Activated gamma-delta T cell (primary cell): ENCODE results near the gene LY9.
"Not testable (repeated sequence)": the region's sequence is repeated elsewhere in the genome, so short reads cannot be mapped to it uniquely, and the experiment has no call there.

Experiments
- DNase-seq: peaks from one replicate; lab custom pipeline; 2025; lab: John Stamatoyannopoulos, UW

The LY9 gene

DNA sequence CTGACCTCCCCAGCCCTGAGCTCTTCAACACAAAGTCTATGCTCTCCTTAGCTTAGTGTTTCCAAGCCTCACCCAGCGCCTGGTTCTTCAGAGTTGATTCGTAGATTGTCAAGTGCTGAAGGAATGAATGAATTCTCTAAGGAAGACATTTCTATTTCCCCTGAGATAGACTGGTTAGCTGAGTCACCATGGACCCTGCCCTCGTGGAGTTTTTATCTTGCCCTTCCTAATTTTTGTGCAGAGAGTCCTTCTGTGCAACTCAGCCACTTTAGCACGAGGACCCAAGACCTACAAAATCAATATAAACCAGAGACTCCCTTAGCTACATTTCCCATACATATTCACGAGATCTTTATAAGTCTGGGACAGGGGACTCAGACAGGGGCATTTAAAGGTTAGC is 69.4 kb downstream of the LY9 start:
- no peak for DNase-seq

DNA sequence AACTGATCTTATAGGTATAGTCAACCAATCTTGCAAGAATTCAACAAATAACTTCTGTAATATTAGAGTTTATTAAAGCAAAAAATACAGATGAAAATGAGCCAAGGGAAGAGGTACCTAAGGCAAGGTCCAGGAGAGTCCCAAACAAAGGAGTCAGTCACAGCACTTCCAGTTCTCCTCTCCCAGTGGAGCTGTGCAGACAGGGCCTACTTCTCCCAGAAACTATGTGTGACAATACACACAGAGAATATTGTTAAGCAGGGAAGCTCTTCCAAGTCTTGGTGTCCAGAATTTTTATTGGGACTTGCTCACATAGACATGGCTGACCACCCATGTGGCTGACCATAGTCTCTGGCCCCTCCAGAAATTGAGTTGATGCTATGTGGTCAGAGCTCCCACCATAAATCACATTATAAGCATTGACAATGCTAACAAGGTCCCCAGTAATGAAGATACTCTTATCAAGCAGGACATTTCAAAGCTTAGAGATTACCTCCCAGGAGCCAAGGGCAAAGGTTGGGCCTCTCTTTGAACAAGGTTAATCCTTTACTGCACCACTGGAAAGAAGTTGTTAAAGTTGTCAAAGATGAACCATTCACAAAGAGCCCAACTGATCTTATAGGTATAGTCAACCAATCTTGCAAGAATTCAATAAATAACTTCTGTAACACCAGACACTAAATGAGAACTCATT is 70.2 kb downstream of the LY9 start:
- DNase-seq = no peak

DNA sequence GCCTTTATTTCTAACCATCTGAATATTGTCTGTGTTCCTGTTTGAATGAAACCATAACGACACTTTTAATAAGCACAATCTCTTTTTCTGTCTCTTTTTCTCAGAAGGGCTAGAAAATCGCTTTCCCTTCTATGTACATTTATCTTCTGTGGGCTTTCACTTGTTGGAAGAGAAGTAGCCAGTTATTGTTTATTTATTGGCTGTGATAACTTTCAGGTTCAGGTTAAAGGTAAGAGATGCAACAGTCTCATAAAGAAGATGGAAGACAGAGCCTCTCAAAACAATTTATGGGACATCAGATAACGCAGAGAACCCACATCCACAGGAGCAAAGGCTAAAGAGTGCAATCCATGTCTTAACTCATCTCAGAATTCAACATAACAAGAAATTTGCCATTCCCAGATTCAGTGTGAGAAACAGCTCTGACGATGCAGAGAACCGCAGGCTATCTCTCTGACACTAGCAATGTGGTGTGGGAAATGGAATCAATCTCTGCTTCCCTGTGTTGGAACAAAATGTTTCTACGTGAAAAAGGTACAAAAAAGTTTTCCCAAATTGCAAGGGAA is 70.8 kb downstream of the LY9 start:
- no peak for DNase-seq

DNA sequence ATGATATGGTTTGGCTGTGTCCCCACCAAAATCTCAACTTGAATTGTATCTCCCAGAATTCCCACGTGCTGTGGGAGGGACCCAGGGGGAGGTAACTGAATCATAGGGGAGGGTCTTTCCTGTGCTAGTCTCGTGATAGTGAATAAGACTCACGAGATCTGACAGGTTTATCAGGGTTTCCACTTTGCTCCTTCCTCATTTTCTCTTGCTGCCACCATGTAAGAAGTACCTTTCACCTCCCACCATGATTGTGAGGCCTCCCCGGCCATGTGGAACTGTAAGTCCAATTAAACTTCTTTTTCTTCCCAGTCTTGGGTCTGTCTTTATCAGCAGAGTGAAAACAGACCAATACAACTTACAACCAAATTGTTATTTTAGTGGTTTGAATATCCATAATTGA is 71.7 kb downstream of the LY9 start:
- DNase-seq = not testable (repeated sequence)

DNA sequence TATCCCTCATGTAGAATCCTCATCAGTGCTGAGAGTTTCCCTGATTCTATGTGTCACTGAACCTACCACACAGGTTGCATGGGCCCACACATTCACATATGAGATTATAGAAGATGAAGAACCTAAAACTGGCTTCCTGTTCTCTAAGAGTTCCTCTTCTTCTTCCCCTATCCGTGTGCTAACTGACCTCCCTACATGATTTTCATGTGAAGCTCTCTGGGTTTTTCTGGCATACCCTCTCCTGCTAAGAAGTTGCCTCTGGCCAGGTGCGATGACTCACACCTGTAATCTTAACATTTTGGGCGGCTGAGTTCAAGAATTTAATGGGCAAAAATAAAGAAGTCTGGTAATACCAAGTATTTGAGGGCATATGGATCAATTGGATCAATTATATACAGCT is 72.2 kb downstream of the LY9 start:
- DNase-seq = no peak

DNA sequence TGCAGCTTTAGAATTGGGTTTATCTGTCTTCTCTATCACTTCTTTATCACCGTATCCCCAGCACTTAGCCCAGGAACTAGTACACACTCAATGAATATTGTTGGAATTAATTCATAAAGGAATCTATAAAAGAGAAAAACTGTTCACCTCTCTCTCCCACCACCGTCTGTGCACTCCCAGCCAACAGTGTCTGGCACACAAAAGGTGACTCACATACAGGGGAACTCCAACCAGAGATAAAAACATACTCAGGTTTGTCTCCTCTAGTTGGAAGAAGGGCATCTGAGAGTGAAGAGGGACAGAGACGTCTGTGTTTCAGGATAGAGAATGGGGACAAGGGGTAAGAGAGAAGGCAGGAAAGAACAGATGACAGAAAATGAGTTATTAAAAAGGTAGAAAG is 79.0 kb downstream of the LY9 start:
- DNase-seq = no peak

DNA sequence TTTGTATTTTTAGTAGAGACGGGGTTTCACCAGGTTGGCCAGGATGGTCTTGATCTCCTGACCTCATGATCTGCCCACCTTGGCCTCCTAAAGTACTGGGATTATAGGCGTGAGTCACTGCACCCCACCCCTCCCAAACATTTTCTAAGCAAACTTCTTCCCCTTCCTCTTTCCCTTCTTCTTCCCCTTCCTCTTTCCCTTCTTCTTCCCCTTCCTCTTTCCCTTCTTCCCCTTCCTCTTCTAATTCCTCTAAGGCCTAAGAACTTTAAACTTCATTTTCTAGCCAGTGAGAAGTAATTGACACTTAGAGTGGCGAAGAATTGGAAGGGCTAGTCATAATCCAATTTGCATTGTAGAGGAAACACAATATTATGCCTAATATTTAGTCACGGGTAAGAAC is 79.6 kb downstream of the LY9 start:
- not testable (repeated sequence) for DNase-seq

DNA sequence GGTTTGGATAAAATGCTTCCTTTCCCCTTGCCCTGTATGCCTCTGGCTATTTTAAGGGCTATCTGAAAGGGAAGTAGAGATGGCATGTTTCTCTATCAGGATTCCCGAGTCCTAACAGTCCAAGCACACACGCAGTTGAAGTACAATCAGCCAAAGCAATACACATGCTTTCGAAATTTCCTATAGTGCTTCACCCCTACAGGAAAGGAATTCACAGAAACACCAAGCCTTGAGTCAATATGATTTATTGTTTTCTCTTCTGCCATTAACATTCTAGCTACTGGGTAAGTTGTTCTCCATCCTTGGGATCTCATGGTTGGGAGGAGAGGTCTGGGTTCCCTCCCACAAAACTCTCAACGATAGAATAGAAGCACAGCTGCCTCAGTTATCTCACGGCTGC is 80.3 kb downstream of the LY9 start:
- no peak for DNase-seq

DNA sequence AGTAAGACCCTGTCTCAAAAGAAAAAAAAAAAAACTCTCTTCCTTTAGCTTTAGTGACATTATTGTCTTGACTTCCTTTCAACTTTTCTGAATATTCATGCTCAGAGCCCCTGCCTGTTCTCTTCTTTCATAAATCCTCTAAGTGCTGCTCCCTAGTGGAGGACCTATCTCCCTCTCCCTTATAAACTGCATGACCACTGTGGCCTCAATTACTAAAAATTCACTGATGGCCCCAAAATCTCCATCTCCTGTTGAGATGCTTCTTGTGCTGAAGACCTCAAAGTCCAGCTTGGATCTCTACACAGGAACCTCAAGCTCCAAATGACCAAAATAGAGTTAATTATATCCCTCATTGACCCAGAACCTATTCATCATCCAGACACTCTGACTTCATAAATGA is 81.2 kb downstream of the LY9 start:
- DNase-seq = no peak
